HG03575 (cell line): ENCODE results near the gene MARCO.
"Not testable (repeated sequence)": the region's sequence is repeated elsewhere in the genome, so short reads cannot be mapped to it uniquely, and the experiment has no call there.

Experiments
- ATAC-seq: cut with Tn5 transposase; IDR thresholded peaks from one replicate; pipeline ENCODE4 v1.9.1; 2021; ENCODE audit not compliant: unreplicated experiment, insufficient number of reproducible peaks, low FRiP score; ENCODE audit errors: extremely low read depth

Gene MARCO

GRCh38 chr2:118923371-118923770 is 18.6 kb upstream of the MARCO start:
- ATAC-seq = no peak

- ATAC-seq = no peak
Measured at GRCh38 chr2:118925476-118925875, 16.5 kb upstream of the MARCO start.

GRCh38 chr2:118925981-118926380 is 16.0 kb upstream of the MARCO start:
- no peak for ATAC-seq

- ATAC-seq = no peak
Measured at GRCh38 chr2:118929059-118929458, 12.9 kb upstream of the MARCO start.

GRCh38 chr2:118932949-118933348 is 9.0 kb upstream of the MARCO start:
- ATAC-seq = no peak

- no peak for ATAC-seq
Measured at GRCh38 chr2:118936306-118936705, 5.7 kb upstream of the MARCO start.

- no peak for ATAC-seq
Measured at GRCh38 chr2:118936936-118937335, 5.1 kb upstream of the MARCO start.

- ATAC-seq = no peak
Measured at GRCh38 chr2:118937817-118938216, 4.2 kb upstream of the MARCO start.

- ATAC-seq = no peak
Measured at GRCh38 chr2:118939994-118940393, 2.0 kb upstream of the MARCO start.

GRCh38 chr2:118940486-118941120 is 1.4 kb upstream of the MARCO start:
- ATAC-seq = no peak

GRCh38 chr2:118943286-118943685 is 1.3 kb downstream of the MARCO start:
- no peak for ATAC-seq

GRCh38 chr2:118945881-118946280 is 3.9 kb downstream of the MARCO start:
- no peak for ATAC-seq

GRCh38 chr2:118948266-118948665 is 6.3 kb downstream of the MARCO start:
- ATAC-seq = not testable (repeated sequence)

GRCh38 chr2:118954297-118955060 is 12.5 kb downstream of the MARCO start:
- no peak for ATAC-seq

- ATAC-seq = no peak
Measured at GRCh38 chr2:118965737-118966136, 23.7 kb downstream of the MARCO start.

GRCh38 chr2:118967124-118967880 is 25.3 kb downstream of the MARCO start:
- no peak for ATAC-seq

- ATAC-seq = no peak
Measured at GRCh38 chr2:118968042-118968441, 26.0 kb downstream of the MARCO start.

- no peak for ATAC-seq
Measured at GRCh38 chr2:118968961-118969733, 27.2 kb downstream of the MARCO start.

GRCh38 chr2:118969734-118970395 is 27.9 kb downstream of the MARCO start:
- no peak for ATAC-seq
